Left renal cortex interstitium (tissue), 4 donors: ENCODE results near the gene ADAD2. TPM values are rescaled to one million over a fixed set of nuclear protein-coding genes. Genes with fewer than 3 reads are reported as not detected.

ENCODE experiments used
- DNase-seq, 4 donors: peaks; one replicate each; pipeline ENCODE4 v3.0.0-alpha.2; 2013; ENCODE audit warnings: low read depth in 4 of 4, low spot score in 2 of 4, missing footprints in 1 of 4
- polyA plus RNA-seq, 4 donors: library from polyadenylated mRNA; unstranded; fragments of 120-200 nt; gene quantifications; one replicate each; pipeline ENCODE4 v1.2.1, GENCODE V29; 2013; ENCODE audit not compliant: insufficient read length in 4 of 4

The ADAD2 gene
- polyA plus RNA-seq, 4 donors = 0.27 to 0.51 (median 0.31) TPM; not detected in 1

- no peak for DNase-seq
Observed at GRCh38 chr16:84220851-84221250, 29.9 kb downstream of the ADAD2 start.

- DNase-seq = no peak
Observed at GRCh38 chr16:84223456-84223855, 32.5 kb downstream of the ADAD2 start.

- DNase-seq = no peak
Observed at GRCh38 chr16:84224554-84224953, 33.6 kb downstream of the ADAD2 start.

GRCh38 chr16:84225126-84225525, 34.2 kb downstream of the ADAD2 start:
- no peak for DNase-seq

GRCh38 chr16:84225571-84225970, 34.6 kb downstream of the ADAD2 start:
- DNase-seq = no peak

GRCh38 chr16:84226026-84226425, 35.1 kb downstream of the ADAD2 start:
- DNase-seq = no peak

- no peak for DNase-seq
Observed at GRCh38 chr16:84227548-84227947, 36.6 kb downstream of the ADAD2 start.

- DNase-seq = no peak
Observed at GRCh38 chr16:84228256-84228838, 37.4 kb downstream of the ADAD2 start.

- no peak for DNase-seq
Observed at GRCh38 chr16:84229471-84229870, 38.5 kb downstream of the ADAD2 start.

- no peak for DNase-seq
Observed at GRCh38 chr16:84232060-84232459, 41.1 kb downstream of the ADAD2 start.

GRCh38 chr16:84232969-84233368, 42.0 kb downstream of the ADAD2 start:
- DNase-seq = no peak

GRCh38 chr16:84233748-84234147, 42.8 kb downstream of the ADAD2 start:
- DNase-seq = no peak

GRCh38 chr16:84234321-84235241, 43.6 kb downstream of the ADAD2 start:
- no peak for DNase-seq

- DNase-seq = no peak
Observed at GRCh38 chr16:84236671-84237070, 45.7 kb downstream of the ADAD2 start.

GRCh38 chr16:84237994-84238750, 47.2 kb downstream of the ADAD2 start:
- no peak for DNase-seq

- no peak for DNase-seq
Observed at GRCh38 chr16:84239141-84239769, 48.3 kb downstream of the ADAD2 start.

- no peak for DNase-seq
Observed at GRCh38 chr16:84239909-84240308, 49.0 kb downstream of the ADAD2 start, which contains the start of gene KCNG4. Gene KCNG4, minus strand, starts transcription at chr16:84240012. Its CDS starts 2,527 bp downstream, at chr16:84237485.

- no peak for DNase-seq
Observed at GRCh38 chr16:84240455-84240854, 49.5 kb downstream of the ADAD2 start.

GRCh38 chr16:84241778-84242177, 50.8 kb downstream of the ADAD2 start:
- DNase-seq = no peak

GRCh38 chr16:84242839-84243238, 51.9 kb downstream of the ADAD2 start:
- DNase-seq = no peak

- DNase-seq = no peak
Observed at GRCh38 chr16:84243732-84244131, 52.8 kb downstream of the ADAD2 start.
